ENCODE data around the gene ARRDC2.

Gene ARRDC2

GRCh38 chr19:18055967-18056366 lies 48.0 kb downstream of the ARRDC2 start:
- DNase-seq (ENCODE audit: insufficient read length, low spot score): no peak
- no peak for FAIRE-seq

GRCh38 chr19:18057557-18057956 lies 49.6 kb downstream of the ARRDC2 start:
- DNase-seq (ENCODE audit: insufficient read length, low spot score) (no peak), FAIRE-seq (no peak)

GRCh38 chr19:18058208-18059009 lies 50.4 kb downstream of the ARRDC2 start:
- DNase-seq (ENCODE audit: insufficient read length, low spot score): peak; percentile 84
- peak; percentile 90 for FAIRE-seq

GRCh38 chr19:18059297-18059696 lies 51.3 kb downstream of the ARRDC2 start:
- FAIRE-seq: no peak
- no peak for DNase-seq (ENCODE audit: insufficient read length, low spot score)

GRCh38 chr19:18059902-18060301 lies 51.9 kb downstream of the ARRDC2 start:
- FAIRE-seq (no peak), DNase-seq (ENCODE audit: insufficient read length, low spot score) (no peak)

- DNase-seq (ENCODE audit: insufficient read length, low spot score): no peak
- FAIRE-seq: no peak
Measured at GRCh38 chr19:18060472-18060871, 52.5 kb downstream of the ARRDC2 start.

GRCh38 chr19:18062028-18062427 lies 54.1 kb downstream of the ARRDC2 start:
- DNase-seq (ENCODE audit: insufficient read length, low spot score) (no peak), FAIRE-seq (no peak)

GRCh38 chr19:18063463-18063862 lies 55.5 kb downstream of the ARRDC2 start:
- no peak for FAIRE-seq
- no peak for DNase-seq (ENCODE audit: insufficient read length, low spot score)

All from GM19239 (cell line).